GM10266 (cell line): Measurements from ENCODE around the gene SLC30A7.

Experiments
- DNase-seq: peaks from one replicate; pipeline ENCODE4 v3.0.0; 2012; ENCODE audit errors: extremely low spot score
- TF ChIP-seq, protein P1 (sequence below): IDR thresholded peaks from 2 replicates; pipeline ENCODE4 v1.5.1; 2012; ENCODE audit warnings: mild to moderate bottlenecking, low read depth; ENCODE audit not compliant: control insufficient read depth, insufficient read depth; ENCODE audit errors: missing control alignments

Gene SLC30A7

DNA sequence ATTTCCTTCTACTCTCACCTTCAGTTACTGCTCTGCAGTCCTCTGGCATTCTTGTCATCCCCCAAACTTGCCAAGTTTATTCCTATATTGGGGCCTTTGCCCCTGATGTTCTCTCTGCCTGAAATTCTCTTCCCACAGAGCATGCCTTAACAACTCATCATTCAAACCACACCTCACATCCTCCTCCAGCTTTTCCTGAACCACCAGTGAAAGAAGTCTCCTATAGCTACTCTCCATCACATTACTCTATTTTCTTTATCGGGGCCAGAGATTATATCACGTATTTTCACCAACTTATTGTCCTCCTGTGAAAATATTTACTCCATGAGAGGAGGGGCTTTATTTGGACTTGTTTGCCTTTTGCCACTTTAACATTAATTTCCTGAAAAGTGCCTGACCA is 33.3 kb upstream of the SLC30A7 start:
- DNase-seq: no peak
- TF ChIP-seq, protein P1, sequence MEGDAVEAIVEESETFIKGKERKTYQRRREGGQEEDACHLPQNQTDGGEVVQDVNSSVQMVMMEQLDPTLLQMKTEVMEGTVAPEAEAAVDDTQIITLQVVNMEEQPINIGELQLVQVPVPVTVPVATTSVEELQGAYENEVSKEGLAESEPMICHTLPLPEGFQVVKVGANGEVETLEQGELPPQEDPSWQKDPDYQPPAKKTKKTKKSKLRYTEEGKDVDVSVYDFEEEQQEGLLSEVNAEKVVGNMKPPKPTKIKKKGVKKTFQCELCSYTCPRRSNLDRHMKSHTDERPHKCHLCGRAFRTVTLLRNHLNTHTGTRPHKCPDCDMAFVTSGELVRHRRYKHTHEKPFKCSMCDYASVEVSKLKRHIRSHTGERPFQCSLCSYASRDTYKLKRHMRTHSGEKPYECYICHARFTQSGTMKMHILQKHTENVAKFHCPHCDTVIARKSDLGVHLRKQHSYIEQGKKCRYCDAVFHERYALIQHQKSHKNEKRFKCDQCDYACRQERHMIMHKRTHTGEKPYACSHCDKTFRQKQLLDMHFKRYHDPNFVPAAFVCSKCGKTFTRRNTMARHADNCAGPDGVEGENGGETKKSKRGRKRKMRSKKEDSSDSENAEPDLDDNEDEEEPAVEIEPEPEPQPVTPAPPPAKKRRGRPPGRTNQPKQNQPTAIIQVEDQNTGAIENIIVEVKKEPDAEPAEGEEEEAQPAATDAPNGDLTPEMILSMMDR: no peak

DNA sequence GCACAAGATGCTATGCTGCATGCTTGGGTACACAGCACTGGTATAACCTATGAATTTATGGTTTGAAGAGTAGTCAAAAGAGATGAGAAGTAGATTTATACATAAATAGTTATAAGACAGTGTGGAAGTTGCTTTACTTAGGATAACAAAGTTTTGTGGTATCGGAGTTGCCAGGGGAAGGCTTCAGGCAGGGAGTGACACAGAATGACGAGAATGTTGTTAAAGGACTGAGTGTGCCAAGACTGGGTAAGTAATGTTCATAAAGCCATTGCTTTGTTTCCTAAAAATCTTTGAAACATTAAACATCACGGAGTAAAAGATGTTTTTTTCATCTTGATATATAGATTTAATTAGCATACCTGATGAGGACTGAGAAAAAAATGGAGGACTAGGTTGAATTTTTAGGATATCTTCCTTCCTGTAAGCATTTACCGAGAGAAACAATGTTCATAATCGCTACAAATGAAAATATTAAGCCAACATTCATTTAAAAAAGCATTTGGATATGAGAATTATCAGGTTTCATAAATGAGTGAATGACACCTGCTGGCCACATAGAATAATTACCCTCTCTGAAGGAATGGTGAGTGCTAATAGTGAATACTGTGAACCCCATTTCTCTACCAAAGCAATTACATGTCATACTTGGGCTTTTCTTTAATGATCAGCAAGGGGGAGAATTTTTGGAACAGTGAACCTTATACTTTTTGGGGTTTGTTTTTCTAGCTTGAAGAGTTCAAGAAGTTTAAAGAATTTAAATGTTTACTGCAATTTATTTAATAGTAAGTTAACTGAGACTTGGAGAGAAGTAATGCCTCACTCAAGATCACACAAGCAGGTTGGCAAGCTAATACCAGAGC is 29.6 kb upstream of the SLC30A7 start:
- DNase-seq: peak; percentile 20
- TF ChIP-seq, protein P1: peak; percentile 52

DNA sequence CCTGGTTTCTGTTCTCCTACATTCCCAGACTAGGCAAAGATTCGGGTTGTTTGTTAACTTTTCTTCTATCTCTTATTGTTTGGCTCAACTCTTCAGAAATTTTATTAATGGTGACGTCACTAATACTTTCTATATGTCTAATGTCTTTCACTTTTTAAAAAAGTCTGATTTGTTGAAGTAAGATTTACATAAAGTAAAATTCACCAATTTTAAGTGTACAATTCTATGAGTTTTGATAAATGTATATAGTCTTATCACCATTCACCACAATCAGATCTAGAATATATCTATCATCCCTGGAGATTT is 29.0 kb upstream of the SLC30A7 start:
- TF ChIP-seq, protein P1: no peak
- no peak for DNase-seq

DNA sequence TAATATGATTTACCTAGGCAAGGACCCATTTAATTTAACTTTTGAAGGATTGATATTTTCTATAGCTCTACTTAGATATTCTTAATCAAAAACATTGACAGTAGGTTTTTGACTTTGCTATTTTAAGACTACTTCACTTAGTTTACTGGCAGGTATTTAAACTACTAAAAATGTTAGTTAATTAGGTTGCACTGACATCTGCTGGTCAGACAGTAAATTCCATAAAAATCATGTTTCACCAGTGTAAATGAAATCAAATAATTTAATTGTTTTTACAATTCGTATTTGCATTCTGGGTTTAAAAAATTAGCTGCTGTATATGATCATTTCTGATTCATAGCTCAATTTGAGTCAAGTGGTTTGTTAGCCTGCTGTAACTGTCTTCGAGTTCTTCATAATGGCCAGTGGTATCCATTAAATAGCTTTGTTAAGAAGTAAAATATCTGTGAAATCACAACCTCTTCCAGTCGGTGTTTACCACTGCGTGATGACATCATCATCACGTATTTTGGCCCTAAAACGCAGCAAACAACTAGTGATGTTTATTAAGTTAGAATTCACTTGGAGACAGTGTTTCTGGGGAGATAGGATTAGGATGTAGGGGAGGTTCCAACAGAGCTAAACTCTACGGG is 27.4 kb upstream of the SLC30A7 start:
- peak; percentile 12 for DNase-seq
- TF ChIP-seq, protein P1: peak; percentile 54

DNA sequence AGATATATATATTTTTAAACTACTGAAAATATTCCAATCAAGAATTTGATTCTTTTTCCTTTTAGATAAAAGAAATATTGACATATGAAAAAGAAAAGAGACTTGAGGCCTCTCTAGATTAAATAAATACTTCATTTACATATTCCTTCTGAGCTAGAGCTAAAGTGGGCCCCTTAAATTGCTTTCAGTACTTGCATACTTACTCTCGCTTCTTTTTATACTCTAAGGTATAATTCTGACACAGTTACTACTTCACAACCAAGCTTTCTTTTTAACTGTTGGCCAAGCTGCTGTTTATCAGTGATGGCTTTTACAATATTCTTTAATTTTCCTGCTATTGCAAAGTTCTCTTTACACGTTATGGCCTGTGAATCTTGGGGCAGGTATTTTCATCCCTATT is 25.9 kb upstream of the SLC30A7 start:
- DNase-seq: no peak
- TF ChIP-seq, protein P1: no peak

DNA sequence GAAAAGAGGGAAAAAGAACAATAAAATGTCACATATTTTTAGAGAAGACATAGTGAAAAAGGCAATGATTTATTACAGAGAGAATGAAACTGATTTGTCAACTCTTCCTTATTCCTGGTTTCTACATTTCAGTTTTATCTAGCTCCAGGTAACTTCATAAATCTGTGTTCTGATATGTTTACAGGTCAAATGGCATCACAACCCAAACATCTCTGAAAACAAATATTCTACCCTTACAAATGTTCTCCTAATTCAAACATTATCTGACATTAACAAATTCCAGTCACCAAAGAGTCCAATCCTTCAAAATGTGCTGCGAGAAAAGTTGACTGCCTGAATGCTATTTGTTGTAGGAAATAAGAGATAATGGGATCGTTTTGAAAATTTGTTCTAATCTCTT is 21.5 kb upstream of the SLC30A7 start:
- no peak for DNase-seq
- TF ChIP-seq, protein P1: no peak

DNA sequence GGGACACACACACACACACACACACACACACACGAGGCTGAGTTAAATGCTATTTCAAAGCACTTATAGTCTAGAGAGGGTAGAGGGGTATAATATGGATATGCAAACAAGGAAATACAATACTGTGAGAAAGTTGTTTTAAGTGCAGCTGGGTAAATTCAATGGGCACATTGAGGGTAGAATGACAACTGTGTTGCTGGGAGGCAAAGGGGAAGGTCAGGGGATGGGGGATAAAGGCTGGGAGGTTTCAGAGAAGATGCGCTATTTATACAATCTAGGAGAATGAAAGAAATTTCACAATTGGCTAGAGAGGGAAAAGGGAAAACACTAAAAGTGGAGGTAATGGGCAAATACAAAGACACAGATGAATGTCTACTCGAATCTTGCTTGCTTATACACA is 20.7 kb upstream of the SLC30A7 start:
- no peak for DNase-seq
- TF ChIP-seq, protein P1: no peak
